ENCODE data around the gene MIA2. TPM values are rescaled to one million over a fixed set of nuclear protein-coding genes. Genes with fewer than 3 reads are reported as not detected.
A peak's percentile ranks its signal among the peaks of the same experiment; 100 is the strongest.

MIA2 gene
- total and polyA plus RNA-seq, 9 of the 15 experiments (the other 6 are each of a cell fraction or from before 2014, with no cell fraction given) = 6.0 to 21.8 (median 12.8) TPM

DNA sequence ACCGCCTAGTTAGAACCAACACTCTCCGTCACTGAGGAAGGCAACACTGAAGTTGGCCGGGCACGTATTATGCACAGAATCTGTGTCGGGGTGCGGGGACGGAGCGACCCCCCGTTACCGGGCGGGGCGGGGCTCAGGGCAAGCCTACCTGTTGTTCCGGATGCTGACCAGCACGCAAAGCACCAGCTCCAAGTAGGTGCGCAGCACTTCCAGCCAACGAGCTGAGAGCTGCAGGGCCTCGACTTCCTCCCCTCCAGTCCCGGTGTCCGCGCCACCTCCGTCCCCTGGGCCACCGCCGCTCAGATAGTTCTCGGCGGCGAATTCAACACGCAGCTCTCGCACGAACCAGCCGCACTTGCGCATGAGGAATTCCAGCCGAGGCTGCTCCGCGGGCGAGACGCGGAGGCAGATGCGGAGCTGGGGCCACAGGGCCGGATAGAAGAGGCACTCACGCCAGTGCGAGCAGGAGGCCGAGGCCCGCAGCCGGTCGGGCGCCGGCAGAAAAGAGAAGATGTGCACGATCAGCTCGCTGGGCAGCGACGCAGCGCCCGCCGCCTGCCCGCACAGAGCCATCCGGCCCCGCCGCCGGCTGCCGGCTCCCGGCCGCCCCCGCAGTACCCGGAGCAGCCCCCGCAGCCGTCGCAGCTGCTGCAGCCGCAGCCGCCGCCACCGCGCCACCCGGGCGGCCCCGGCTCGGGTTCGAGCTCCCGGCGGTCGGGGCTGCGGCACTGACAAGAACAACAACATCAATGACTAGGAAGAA, 197.9 kb downstream of the MIA2 start (continued):
- no peak for TF ChIP-seq ZNF431 (CRISPR knock-in tag; IDR thresholded peaks at IDR 0.05)
- TF ChIP-seq SAP30 (IDR thresholded peaks at IDR 0.05; ENCODE audit: borderline replicate concordance, insufficient read depth, low read depth, low read length, poor library complexity, severe bottlenecking) = peak; percentile 62
- TF ChIP-seq, protein P1, sequence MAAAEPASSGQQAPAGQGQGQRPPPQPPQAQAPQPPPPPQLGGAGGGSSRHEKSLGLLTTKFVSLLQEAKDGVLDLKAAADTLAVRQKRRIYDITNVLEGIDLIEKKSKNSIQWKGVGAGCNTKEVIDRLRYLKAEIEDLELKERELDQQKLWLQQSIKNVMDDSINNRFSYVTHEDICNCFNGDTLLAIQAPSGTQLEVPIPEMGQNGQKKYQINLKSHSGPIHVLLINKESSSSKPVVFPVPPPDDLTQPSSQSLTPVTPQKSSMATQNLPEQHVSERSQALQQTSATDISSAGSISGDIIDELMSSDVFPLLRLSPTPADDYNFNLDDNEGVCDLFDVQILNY (CRISPR knock-in tag; IDR thresholded peaks at IDR 0.05) = no peak
- TF ChIP-seq NCOA6 (IDR thresholded peaks at IDR 0.05) = no peak
- TF ChIP-seq HDAC1 (IDR thresholded peaks at IDR 0.05) = peak in 1 of 2 experiments; percentile 28; a peak in 1 of 4 replicates
- peak; percentile 40 for TF ChIP-seq CHD1 (IDR thresholded peaks at IDR 0.05; ENCODE audit: low read length)
- TF ChIP-seq, protein P2, sequence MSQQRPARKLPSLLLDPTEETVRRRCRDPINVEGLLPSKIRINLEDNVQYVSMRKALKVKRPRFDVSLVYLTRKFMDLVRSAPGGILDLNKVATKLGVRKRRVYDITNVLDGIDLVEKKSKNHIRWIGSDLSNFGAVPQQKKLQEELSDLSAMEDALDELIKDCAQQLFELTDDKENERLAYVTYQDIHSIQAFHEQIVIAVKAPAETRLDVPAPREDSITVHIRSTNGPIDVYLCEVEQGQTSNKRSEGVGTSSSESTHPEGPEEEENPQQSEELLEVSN (IDR thresholded peaks at IDR 0.05; ENCODE audit: borderline replicate concordance in 1 of 2, extremely low read depth in 1 of 2, insufficient read depth in 1 of 2, insufficient read length in 1 of 2, low read depth in 1 of 2, low read length in 1 of 2, poor library complexity in 1 of 2, severe bottlenecking in 1 of 2) = peak in 1 of 2 experiments; percentile 43
- TF ChIP-seq MECOM (CRISPR knock-in tag; IDR thresholded peaks at IDR 0.05) = no peak
- TF ChIP-seq HDGF (IDR thresholded peaks at IDR 0.05) = no peak
- TF ChIP-seq RBFOX2 (IDR thresholded peaks at IDR 0.05; ENCODE audit: low read depth, low read length) = peak; percentile 70
- TF ChIP-seq TRIM24 (IDR thresholded peaks at IDR 0.05) = no peak
- TF ChIP-seq POLR2AphosphoS5 (IDR thresholded peaks at IDR 0.05; ENCODE audit: control insufficient read depth, insufficient read depth, low read depth, low read length) = peak; percentile 52; the same call in 1 of the 2 replicates
- TF ChIP-seq ZNF586 (CRISPR knock-in tag; conservative IDR thresholded peaks at IDR 0.05) = no peak
- no peak for TF ChIP-seq GATAD2A (IDR thresholded peaks at IDR 0.05)
- TF ChIP-seq NRF1 (conservative IDR thresholded peaks at IDR 0.05 in 1 of 2, IDR thresholded peaks at IDR 0.05 in 1 of 2) = peak; percentile 72 to 78
- TF ChIP-seq FOXK2 (conservative IDR thresholded peaks at IDR 0.05 in 1 of 2, IDR thresholded peaks at IDR 0.05 in 1 of 2; ENCODE audit: low read depth in 2 of 2) = peak in 1 of 2 experiments; percentile 12; a peak in 1 of 4 replicates
- no peak for TF ChIP-seq SNIP1 (IDR thresholded peaks at IDR 0.05; ENCODE audit: low read depth)
- peak; percentile 2 for TF ChIP-seq CCNT2 (IDR thresholded peaks at IDR 0.05; ENCODE audit: borderline replicate concordance, extremely low read depth, insufficient read length, low read depth, low read length)
- TF ChIP-seq, protein P3, sequence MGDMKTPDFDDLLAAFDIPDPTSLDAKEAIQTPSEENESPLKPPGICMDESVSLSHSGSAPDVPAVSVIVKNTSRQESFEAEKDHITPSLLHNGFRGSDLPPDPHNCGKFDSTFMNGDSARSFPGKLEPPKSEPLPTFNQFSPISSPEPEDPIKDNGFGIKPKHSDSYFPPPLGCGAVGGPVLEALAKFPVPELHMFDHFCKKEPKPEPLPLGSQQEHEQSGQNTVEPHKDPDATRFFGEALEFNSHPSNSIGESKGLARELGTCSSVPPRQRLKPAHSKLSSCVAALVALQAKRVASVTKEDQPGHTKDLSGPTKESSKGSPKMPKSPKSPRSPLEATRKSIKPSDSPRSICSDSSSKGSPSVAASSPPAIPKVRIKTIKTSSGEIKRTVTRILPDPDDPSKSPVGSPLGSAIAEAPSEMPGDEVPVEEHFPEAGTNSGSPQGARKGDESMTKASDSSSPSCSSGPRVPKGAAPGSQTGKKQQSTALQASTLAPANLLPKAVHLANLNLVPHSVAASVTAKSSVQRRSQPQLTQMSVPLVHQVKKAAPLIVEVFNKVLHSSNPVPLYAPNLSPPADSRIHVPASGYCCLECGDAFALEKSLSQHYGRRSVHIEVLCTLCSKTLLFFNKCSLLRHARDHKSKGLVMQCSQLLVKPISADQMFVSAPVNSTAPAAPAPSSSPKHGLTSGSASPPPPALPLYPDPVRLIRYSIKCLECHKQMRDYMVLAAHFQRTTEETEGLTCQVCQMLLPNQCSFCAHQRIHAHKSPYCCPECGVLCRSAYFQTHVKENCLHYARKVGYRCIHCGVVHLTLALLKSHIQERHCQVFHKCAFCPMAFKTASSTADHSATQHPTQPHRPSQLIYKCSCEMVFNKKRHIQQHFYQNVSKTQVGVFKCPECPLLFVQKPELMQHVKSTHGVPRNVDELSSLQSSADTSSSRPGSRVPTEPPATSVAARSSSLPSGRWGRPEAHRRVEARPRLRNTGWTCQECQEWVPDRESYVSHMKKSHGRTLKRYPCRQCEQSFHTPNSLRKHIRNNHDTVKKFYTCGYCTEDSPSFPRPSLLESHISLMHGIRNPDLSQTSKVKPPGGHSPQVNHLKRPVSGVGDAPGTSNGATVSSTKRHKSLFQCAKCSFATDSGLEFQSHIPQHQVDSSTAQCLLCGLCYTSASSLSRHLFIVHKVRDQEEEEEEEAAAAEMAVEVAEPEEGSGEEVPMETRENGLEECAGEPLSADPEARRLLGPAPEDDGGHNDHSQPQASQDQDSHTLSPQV (IDR thresholded peaks at IDR 0.05) = no peak
